HG02798 (cell line): ENCODE data around the gene PLXNA3.
"Not testable (repeated sequence)": the region's sequence is repeated elsewhere in the genome, so short reads cannot be mapped to it uniquely, and the experiment has no call there.

Source experiments
- ATAC-seq: cut with Tn5 transposase; IDR thresholded peaks from one replicate; pipeline ENCODE4 v1.9.1; 2021; ENCODE audit warnings: mild to moderate bottlenecking; ENCODE audit not compliant: unreplicated experiment, poor library complexity

PLXNA3 gene

DNA sequence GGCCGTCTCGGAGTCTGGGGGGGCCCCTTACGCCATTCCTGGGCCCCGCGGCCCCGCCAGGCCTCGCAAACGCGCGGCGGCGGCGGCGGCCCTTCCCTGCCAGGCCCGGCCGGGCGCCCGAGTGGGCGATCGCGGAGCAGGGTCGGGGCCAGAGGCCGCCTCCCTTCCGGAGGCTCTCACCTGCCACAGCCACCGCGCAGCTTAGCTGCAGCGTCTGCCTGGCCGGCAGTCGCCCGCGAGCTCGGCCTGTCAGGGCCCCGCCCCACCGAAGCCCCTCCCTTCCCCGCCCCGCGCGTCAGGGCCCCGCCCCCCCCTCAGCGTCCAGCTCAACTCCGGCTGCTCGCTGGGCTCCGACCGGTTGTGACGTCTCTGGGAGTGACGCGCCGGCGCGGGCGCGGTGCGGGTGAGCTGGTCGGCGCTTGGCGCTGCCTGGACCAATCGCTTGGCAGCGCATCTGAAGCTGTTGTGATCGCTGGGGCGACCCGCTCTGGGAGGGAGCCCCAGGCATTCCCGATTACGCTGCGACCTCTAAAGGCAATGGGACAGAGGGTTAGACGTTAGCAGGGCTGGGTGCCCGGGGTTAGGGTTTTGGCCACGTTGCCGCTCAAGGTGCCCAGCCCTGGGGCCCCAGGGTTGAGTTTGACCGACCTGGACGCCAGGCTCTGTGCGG, 32.5 kb downstream of the PLXNA3 start, which contains the start of gene SLC10A3:
TSS of gene SLC10A3 (minus strand) at position 216 of the 670 bp plus-strand sequence. CDS start 1,689 bp downstream, outside the sequence.
- peak; percentile 86 for ATAC-seq

DNA sequence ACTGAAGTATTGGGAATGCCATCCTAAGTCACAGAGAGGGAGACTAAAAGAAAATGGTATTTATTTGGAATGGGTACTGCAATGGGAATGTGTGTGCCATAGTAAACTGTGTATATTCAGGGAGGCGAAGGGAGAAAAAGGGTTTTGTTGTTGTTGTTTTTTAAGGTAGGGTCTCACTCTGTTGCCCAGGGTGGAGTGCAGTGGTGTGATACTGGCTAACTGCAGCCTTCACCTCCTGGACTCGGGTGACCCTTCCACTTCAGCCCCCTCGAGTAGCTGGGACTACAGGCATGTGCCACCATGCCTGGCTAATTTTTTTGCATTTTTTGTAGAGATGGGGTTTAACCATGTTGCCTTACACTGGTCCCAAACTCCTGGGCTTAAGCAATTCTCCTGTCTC, 36.6 kb downstream of the PLXNA3 start:
- ATAC-seq: no peak

DNA sequence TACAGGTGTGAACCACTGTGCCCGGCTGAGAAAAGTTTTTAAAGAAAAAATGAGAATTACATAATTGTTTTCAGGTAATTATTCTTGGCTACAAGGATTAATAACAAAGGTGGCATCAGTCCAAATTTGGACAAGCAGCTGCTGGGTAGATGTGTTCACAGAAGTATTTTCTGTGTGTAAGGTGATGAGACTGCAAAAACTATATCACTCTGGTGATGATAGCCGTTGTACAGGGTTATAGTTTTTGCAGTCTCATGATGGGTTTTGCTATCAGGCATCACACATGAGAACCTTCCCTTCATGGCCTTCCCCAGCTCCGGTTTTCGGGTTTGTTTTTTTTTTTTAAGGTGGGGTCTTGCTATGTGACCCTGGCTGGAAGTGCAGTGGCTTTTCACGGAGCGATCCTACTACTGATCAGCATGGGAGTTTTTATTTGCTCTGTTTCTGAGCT, 37.4 kb downstream of the PLXNA3 start:
- no peak for ATAC-seq

- ATAC-seq: not testable (repeated sequence)
Measured at GRCh38 chrX:154496591-154497137, 38.6 kb downstream of the PLXNA3 start.

- not testable (repeated sequence) for ATAC-seq
Measured at GRCh38 chrX:154501423-154501822, 43.3 kb downstream of the PLXNA3 start.

DNA sequence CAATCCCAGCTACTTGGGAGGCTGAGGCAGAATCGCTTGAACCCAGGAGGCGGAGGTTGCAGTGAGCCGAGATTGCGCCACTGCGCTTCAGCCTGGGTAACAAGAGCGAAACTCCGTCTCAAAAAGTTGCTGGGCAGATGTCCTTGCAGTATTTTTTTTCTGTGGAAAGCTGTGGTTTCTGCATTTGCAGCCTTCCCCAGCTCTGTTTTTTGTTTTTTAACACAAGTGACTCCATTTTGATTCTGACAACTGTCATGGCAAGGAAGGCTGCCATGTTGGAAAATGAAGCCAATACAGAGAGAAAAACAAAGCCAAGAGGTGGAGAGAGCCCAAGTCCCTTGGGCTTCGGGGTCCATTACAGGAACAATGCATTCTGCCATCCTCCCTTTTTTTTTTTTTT, 44.0 kb downstream of the PLXNA3 start:
- no peak for ATAC-seq

GRCh38 chrX:154502989-154503388, 44.9 kb downstream of the PLXNA3 start:
- no peak for ATAC-seq

GRCh38 chrX:154505734-154506133, 47.7 kb downstream of the PLXNA3 start:
- ATAC-seq: no peak

DNA sequence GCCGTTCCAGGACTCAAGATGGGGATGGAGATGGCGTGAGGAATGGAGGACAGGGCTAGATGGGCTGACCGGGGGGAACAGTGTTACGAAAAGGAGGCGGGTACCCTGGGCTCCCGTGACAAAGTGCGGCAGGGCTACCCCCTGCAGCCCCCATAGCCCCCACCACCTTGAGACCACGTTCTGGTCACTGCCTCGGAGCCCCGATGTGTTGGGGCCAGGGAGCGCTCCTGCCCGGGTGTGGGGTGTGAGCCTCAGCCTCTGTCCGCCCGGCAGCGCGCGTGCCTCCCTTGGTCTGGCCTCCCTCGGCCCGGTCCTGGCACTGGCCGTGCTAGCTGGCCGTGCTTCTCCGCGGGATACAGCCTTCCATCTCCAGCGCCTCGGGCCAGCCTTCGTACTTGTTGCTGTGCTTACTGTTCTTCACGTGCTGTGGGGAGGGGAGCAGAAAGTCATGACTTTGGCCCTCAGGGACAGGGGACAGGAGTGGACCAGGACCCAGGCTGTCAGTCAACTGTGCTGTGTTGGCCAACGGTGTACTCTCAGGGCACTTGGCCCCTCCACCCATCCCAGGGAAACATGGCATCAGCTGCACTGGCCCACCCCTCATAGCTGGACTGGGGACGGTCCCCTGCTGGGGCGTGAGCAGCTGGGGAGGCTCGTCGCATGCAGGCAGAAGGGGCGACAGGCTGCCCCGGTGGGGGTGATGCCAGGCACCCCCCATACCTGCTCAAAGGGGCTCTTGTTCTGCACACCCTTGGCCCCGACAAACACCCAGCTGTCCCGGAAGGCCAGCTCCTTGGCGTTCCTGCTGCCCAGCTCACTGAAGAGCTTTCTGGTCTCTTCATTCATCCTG, 48.6 kb downstream of the PLXNA3 start:
- no peak for ATAC-seq

GRCh38 chrX:154507673-154508383, 49.7 kb downstream of the PLXNA3 start:
- ATAC-seq: no peak

- no peak for ATAC-seq
Measured at GRCh38 chrX:154508384-154508745, 50.3 kb downstream of the PLXNA3 start.

GRCh38 chrX:154509455-154509854, 51.4 kb downstream of the PLXNA3 start:
- ATAC-seq: no peak

GRCh38 chrX:154511761-154512160, 53.7 kb downstream of the PLXNA3 start:
- ATAC-seq: no peak

- ATAC-seq: no peak
Measured at GRCh38 chrX:154512879-154513553, 54.9 kb downstream of the PLXNA3 start.

DNA sequence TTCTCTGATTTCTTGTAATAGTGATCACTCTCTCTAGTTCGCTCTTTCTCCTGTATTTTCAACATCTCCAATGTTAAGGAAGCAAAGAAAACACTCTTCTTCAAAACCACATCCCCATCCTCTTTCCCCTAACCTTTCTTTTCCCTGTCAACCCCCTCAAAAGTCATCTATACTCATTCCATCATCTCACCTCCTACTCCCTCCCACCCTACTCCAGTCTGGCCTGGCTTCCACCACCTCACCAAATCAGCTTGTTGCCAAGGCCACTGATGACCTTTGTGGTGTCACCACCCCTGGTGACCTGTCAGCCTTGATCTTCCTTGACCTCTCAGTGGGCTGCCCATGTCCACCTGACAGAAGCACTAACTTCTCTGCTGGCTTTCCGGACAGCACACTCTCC, 55.6 kb downstream of the PLXNA3 start:
- ATAC-seq: no peak

DNA sequence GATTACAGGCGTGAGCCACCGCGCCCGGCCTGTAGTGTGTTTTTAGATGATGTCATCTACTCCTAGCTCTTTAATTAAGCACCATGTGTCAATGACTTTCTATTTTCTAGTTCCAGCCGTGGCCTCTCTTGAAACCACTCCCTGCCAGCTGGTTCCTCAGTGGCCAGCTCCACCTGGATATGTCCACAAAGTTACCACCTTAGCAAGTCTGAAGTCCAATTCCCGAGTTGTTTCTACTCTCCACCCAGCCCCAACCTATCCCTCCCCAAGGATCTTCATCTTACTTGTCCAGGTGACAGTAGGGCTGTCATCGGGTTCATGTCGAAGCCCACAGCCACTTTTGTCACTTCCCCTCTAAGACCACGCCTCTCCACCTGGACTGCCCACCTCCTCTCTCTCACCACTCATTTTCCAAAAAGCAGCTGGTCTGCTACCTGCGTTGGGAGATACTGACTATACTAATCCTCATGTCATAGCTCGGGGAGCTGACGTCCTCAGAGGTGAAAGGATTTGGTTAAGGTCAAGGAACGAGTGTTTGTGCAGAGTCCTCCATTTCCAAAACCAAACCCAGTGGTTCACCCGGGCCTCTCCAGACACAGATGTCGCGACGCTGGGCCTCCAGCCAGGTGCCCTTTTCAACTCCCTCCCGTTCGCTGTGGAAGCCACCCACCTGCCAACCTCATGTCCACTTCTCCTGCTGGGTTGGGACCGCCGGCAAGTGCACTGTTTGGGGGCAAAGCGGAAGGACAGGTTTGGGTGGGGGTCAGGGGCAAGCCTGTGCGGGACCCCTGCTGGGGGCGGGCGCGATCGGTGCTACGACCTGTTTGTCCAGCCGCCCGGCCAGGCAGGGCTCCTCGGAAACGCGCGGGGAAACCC, 57.2 kb downstream of the PLXNA3 start:
- ATAC-seq: no peak

- peak; percentile 96 for ATAC-seq
Measured at GRCh38 chrX:154515966-154516655, 58.0 kb downstream of the PLXNA3 start, which contains the start of gene FAM3A. FAM3A (minus strand) TSS chrX:154516232; CDS start chrX:154515772, 460 bp downstream.

GRCh38 chrX:154516656-154517100, 58.6 kb downstream of the PLXNA3 start:
- no peak for ATAC-seq
